HEK293 (cell line): ENCODE measurements around the gene GINS1.

ENCODE experiments used
- GLI4 ChIP-seq: fragments of 450-650 bp; formaldehyde crosslinking; IDR thresholded peaks from 2 replicates; pipeline ENCODE4 v1.5.1; 2016; ENCODE audit warnings: missing biosample characterization, missing genetic modification characterization
- KLF8 ChIP-seq: fragments of 450-650 bp; formaldehyde crosslinking; IDR thresholded peaks from 2 replicates; pipeline ENCODE4 v1.5.1; 2016; ENCODE audit warnings: missing biosample characterization, missing genetic modification characterization
- KLF9 ChIP-seq: fragments of 450-650 bp; formaldehyde crosslinking; IDR thresholded peaks from 2 replicates; pipeline ENCODE4 v1.5.1; 2016; ENCODE audit warnings: missing biosample characterization, missing genetic modification characterization, low read depth
- PRDM1 ChIP-seq: fragments of 450-650 bp; formaldehyde crosslinking; IDR thresholded peaks from 2 replicates; pipeline ENCODE4; 2016; ENCODE audit warnings: missing biosample characterization, missing genetic modification characterization
- RBAK ChIP-seq: fragments of 450-650 bp; formaldehyde crosslinking; IDR thresholded peaks from 2 replicates; pipeline ENCODE4 v1.5.1; 2016; ENCODE audit warnings: missing biosample characterization, missing genetic modification characterization
- SP3 ChIP-seq: fragments of 450-650 bp; formaldehyde crosslinking; IDR thresholded peaks from 2 replicates; pipeline ENCODE4 v1.5.1; 2016; ENCODE audit warnings: missing biosample characterization, missing genetic modification characterization
- ZBTB20 ChIP-seq: fragments of 450-650 bp; formaldehyde crosslinking; IDR thresholded peaks from 2 replicates; pipeline ENCODE4 v1.5.1; 2016; ENCODE audit warnings: missing biosample characterization, missing genetic modification characterization
- ZBTB7A ChIP-seq: fragments of 450-650 bp; formaldehyde crosslinking; IDR thresholded peaks from 2 replicates; pipeline ENCODE4 v1.5.1; 2016; ENCODE audit warnings: low read depth, missing biosample characterization, missing genetic modification characterization
- ZEB2 ChIP-seq: fragments of 450-650 bp; formaldehyde crosslinking; IDR thresholded peaks from 2 replicates; pipeline ENCODE4 v1.5.1; 2016; ENCODE audit warnings: missing biosample characterization, missing genetic modification characterization
- ZFP41 ChIP-seq: fragments of 450-650 bp; formaldehyde crosslinking; IDR thresholded peaks from 2 replicates; pipeline ENCODE4 v1.5.1; 2016; ENCODE audit warnings: missing biosample characterization, missing genetic modification characterization, borderline replicate concordance
- ZNF112 ChIP-seq: fragments of 450-650 bp; formaldehyde crosslinking; IDR thresholded peaks from 2 replicates; pipeline ENCODE4 v1.5.0; 2017; ENCODE audit warnings: missing biosample characterization, missing genetic modification characterization
- ZNF121 ChIP-seq: fragments of 450-650 bp; formaldehyde crosslinking; IDR thresholded peaks from 2 replicates; pipeline ENCODE4 v1.5.1; 2016; ENCODE audit warnings: missing biosample characterization, missing genetic modification characterization
- ZNF169 ChIP-seq: fragments of 450-650 bp; formaldehyde crosslinking; IDR thresholded peaks from 2 replicates; pipeline ENCODE4 v1.5.1; 2016; ENCODE audit warnings: missing biosample characterization, missing genetic modification characterization
- ZNF19 ChIP-seq: fragments of 450-650 bp; formaldehyde crosslinking; IDR thresholded peaks from 2 replicates; pipeline ENCODE4; 2016; ENCODE audit warnings: missing biosample characterization, missing genetic modification characterization, low read depth
- ZNF202 ChIP-seq: fragments of 450-650 bp; formaldehyde crosslinking; IDR thresholded peaks from 2 replicates; pipeline ENCODE4 v1.5.1; 2016; ENCODE audit warnings: missing biosample characterization, missing genetic modification characterization, borderline replicate concordance
- ZNF335 ChIP-seq: fragments of 450-650 bp; formaldehyde crosslinking; conservative IDR thresholded peaks from 2 replicates; pipeline ENCODE4 v1.5.1; 2016; ENCODE audit warnings: missing biosample characterization, missing genetic modification characterization
- ZNF354C ChIP-seq: fragments of 450-650 bp; formaldehyde crosslinking; IDR thresholded peaks from 2 replicates; pipeline ENCODE4 v1.5.1; 2016; ENCODE audit warnings: missing biosample characterization, missing genetic modification characterization, low read depth, borderline replicate concordance
- ZNF394 ChIP-seq: fragments of 450-650 bp; formaldehyde crosslinking; IDR thresholded peaks from 2 replicates; pipeline ENCODE4 v1.5.1; 2016; ENCODE audit warnings: missing biosample characterization, missing genetic modification characterization, mild to moderate bottlenecking, moderate library complexity, borderline replicate concordance
- ZNF549 ChIP-seq: fragments of 450-650 bp; IDR thresholded peaks from 2 replicates; pipeline ENCODE4 v1.5.1; 2018; ENCODE audit warnings: missing biosample characterization, missing genetic modification characterization, mild to moderate bottlenecking, inconsistent platforms, moderate library complexity
- ZNF76 ChIP-seq: fragments of 450-650 bp; formaldehyde crosslinking; IDR thresholded peaks from 2 replicates; pipeline ENCODE4; 2016; ENCODE audit warnings: low read depth, missing biosample characterization, missing genetic modification characterization, borderline replicate concordance
- ZNF785 ChIP-seq: fragments of 450-650 bp; formaldehyde crosslinking; IDR thresholded peaks from 2 replicates; pipeline ENCODE4 v1.5.1; 2016; ENCODE audit warnings: missing biosample characterization, missing genetic modification characterization
- ZNF792 ChIP-seq: fragments of 450-650 bp; formaldehyde crosslinking; IDR thresholded peaks from 2 replicates; pipeline ENCODE4 v1.5.1; 2016; ENCODE audit warnings: missing biosample characterization, missing genetic modification characterization
- ZNF843 ChIP-seq: fragments of 450-650 bp; formaldehyde crosslinking; IDR thresholded peaks from 2 replicates; pipeline ENCODE4 v1.5.1; 2016; ENCODE audit warnings: missing biosample characterization, missing genetic modification characterization
- TF ChIP-seq, protein P1 (sequence below): fragments of 450-650 bp; formaldehyde crosslinking; IDR thresholded peaks from 2 replicates; pipeline ENCODE4 v1.5.1; 2016; ENCODE audit warnings: missing biosample characterization, missing genetic modification characterization
- TF ChIP-seq, protein P2 (sequence below): fragments of 450-650 bp; formaldehyde crosslinking; IDR thresholded peaks from 2 replicates; pipeline ENCODE4 v1.5.1; 2016; ENCODE audit warnings: missing biosample characterization, missing genetic modification characterization
- TF ChIP-seq, protein P3 (sequence below): fragments of 450-650 bp; formaldehyde crosslinking; IDR thresholded peaks from 2 replicates; pipeline ENCODE4 v1.5.1; 2016; ENCODE audit warnings: missing biosample characterization, missing genetic modification characterization
- TF ChIP-seq, protein P4 (sequence below): fragments of 450-650 bp; formaldehyde crosslinking; optimal IDR thresholded peaks from 2 replicates; pipeline ENCODE3; 2016; ENCODE audit warnings: missing biosample characterization, mild to moderate bottlenecking, missing genetic modification characterization
- TF ChIP-seq, protein P5 (sequence below): fragments of 450-650 bp; formaldehyde crosslinking; IDR thresholded peaks from 2 replicates; pipeline ENCODE4 v1.5.1; 2016; ENCODE audit warnings: missing biosample characterization, missing genetic modification characterization
- TF ChIP-seq, protein P6 (sequence below): fragments of 450-650 bp; formaldehyde crosslinking; IDR thresholded peaks from 2 replicates; pipeline ENCODE4 v1.5.1; 2016; ENCODE audit warnings: missing biosample characterization, missing genetic modification characterization, low read depth

The GINS1 gene

DNA sequence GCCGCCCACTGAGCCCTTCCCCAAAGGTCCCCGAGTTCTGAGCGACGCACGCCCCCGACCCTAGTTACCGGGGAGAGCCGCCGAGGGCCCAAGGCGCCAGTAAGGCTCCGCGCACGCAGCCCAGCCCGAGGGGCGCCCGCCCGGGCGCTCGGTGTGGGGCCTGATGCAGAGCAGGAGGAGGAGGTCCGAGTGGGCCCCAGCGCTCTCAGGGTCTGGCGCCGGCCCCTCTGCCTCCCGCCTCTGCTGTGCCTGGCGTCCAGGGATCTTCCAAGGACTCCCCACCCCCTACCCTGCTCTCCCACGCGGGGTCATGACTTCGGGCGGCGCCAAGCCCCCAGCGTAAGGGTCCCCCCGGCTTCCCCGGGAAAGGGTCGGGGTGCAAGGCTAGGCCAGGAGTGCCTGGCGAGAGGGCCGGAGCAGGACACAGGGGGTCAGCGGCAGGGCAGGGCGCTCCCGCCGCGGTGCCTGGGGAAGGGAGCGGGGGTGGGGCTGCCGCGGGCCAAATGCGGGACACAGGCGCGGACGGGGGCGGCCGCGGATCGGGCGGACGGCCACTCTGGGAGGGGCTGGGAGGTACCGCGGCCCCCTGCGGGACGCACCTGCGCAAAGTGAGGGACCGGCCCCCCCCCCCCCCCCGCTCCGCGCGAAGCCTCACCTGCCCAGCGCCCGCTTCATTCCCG is 17.5 kb upstream of the GINS1 start (continued):
- TF ChIP-seq ZFP41, result no peak
- peak; percentile 98 for TF ChIP-seq ZNF335 (tag by site-specific recombination)
- TF ChIP-seq ZNF169, result no peak
- no peak for TF ChIP-seq GLI4 (tag by site-specific recombination)
- TF ChIP-seq ZNF121 (tag by site-specific recombination), result no peak
- TF ChIP-seq, protein P1, sequence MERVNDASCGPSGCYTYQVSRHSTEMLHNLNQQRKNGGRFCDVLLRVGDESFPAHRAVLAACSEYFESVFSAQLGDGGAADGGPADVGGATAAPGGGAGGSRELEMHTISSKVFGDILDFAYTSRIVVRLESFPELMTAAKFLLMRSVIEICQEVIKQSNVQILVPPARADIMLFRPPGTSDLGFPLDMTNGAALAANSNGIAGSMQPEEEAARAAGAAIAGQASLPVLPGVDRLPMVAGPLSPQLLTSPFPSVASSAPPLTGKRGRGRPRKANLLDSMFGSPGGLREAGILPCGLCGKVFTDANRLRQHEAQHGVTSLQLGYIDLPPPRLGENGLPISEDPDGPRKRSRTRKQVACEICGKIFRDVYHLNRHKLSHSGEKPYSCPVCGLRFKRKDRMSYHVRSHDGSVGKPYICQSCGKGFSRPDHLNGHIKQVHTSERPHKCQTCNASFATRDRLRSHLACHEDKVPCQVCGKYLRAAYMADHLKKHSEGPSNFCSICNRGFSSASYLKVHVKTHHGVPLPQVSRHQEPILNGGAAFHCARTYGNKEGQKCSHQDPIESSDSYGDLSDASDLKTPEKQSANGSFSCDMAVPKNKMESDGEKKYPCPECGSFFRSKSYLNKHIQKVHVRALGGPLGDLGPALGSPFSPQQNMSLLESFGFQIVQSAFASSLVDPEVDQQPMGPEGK (tag by site-specific recombination), result peak; percentile 82
- TF ChIP-seq ZNF354C (tag by site-specific recombination), result no peak
- no peak for TF ChIP-seq RBAK (tag by site-specific recombination)
- TF ChIP-seq, protein P2, sequence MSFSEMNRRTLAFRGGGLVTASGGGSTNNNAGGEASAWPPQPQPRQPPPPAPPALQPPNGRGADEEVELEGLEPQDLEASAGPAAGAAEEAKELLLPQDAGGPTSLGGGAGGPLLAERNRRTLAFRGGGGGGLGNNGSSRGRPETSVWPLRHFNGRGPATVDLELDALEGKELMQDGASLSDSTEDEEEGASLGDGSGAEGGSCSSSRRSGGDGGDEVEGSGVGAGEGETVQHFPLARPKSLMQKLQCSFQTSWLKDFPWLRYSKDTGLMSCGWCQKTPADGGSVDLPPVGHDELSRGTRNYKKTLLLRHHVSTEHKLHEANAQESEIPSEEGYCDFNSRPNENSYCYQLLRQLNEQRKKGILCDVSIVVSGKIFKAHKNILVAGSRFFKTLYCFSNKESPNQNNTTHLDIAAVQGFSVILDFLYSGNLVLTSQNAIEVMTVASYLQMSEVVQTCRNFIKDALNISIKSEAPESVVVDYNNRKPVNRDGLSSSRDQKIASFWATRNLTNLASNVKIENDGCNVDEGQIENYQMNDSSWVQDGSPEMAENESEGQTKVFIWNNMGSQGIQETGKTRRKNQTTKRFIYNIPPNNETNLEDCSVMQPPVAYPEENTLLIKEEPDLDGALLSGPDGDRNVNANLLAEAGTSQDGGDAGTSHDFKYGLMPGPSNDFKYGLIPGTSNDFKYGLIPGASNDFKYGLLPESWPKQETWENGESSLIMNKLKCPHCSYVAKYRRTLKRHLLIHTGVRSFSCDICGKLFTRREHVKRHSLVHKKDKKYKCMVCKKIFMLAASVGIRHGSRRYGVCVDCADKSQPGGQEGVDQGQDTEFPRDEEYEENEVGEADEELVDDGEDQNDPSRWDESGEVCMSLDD (tag by site-specific recombination), result 0 out of 2 replicates have a peak, but pooled peaks have one; percentile 29
- TF ChIP-seq, protein P3, sequence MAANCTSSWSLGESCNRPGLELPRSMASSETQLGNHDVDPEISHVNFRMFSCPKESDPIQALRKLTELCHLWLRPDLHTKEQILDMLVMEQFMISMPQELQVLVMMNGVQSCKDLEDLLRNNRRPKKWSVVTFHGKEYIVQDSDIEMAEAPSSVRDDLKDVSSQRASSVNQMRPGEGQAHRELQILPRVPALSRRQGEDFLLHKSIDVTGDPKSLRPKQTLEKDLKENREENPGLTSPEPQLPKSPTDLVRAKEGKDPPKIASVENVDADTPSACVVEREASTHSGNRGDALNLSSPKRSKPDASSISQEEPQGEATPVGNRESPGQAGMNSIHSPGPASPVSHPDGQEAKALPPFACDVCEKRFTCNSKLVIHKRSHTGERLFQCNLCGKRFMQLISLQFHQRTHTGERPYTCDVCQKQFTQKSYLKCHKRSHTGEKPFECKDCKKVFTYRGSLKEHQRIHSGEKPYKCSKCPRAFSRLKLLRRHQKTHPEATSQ (tag by site-specific recombination), result no peak
- no peak for TF ChIP-seq ZNF549 (tag by site-specific recombination)
- TF ChIP-seq ZNF792, result no peak
- TF ChIP-seq ZBTB20 (tag by site-specific recombination), result peak; percentile 70; the same call in 1 of the 2 replicates
- TF ChIP-seq, protein P4, sequence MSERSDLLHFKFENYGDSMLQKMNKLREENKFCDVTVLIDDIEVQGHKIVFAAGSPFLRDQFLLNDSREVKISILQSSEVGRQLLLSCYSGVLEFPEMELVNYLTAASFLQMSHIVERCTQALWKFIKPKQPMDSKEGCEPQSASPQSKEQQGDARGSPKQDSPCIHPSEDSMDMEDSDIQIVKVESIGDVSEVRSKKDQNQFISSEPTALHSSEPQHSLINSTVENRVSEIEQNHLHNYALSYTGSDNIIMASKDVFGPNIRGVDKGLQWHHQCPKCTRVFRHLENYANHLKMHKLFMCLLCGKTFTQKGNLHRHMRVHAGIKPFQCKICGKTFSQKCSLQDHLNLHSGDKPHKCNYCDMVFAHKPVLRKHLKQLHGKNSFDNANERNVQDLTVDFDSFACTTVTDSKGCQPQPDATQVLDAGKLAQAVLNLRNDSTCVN (tag by site-specific recombination), result peak; percentile 79
- TF ChIP-seq ZNF112, result no peak
- TF ChIP-seq ZNF19, result no peak
- TF ChIP-seq ZNF394 (tag by site-specific recombination), result no peak; the same call in 1 of the 2 replicates
- no peak for TF ChIP-seq ZNF843
- peak; percentile 76 for TF ChIP-seq SP3 (tag by site-specific recombination)
- no peak for TF ChIP-seq ZNF202
- no peak for TF ChIP-seq ZBTB7A (tag by site-specific recombination)
- TF ChIP-seq, protein P5, sequence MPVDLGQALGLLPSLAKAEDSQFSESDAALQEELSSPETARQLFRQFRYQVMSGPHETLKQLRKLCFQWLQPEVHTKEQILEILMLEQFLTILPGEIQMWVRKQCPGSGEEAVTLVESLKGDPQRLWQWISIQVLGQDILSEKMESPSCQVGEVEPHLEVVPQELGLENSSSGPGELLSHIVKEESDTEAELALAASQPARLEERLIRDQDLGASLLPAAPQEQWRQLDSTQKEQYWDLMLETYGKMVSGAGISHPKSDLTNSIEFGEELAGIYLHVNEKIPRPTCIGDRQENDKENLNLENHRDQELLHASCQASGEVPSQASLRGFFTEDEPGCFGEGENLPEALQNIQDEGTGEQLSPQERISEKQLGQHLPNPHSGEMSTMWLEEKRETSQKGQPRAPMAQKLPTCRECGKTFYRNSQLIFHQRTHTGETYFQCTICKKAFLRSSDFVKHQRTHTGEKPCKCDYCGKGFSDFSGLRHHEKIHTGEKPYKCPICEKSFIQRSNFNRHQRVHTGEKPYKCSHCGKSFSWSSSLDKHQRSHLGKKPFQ (tag by site-specific recombination), result no peak
- TF ChIP-seq, protein P6, sequence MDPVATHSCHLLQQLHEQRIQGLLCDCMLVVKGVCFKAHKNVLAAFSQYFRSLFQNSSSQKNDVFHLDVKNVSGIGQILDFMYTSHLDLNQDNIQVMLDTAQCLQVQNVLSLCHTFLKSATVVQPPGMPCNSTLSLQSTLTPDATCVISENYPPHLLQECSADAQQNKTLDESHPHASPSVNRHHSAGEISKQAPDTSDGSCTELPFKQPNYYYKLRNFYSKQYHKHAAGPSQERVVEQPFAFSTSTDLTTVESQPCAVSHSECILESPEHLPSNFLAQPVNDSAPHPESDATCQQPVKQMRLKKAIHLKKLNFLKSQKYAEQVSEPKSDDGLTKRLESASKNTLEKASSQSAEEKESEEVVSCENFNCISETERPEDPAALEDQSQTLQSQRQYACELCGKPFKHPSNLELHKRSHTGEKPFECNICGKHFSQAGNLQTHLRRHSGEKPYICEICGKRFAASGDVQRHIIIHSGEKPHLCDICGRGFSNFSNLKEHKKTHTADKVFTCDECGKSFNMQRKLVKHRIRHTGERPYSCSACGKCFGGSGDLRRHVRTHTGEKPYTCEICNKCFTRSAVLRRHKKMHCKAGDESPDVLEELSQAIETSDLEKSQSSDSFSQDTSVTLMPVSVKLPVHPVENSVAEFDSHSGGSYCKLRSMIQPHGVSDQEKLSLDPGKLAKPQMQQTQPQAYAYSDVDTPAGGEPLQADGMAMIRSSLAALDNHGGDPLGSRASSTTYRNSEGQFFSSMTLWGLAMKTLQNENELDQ (tag by site-specific recombination), result no peak
- TF ChIP-seq PRDM1, result no peak
- TF ChIP-seq ZNF785 (tag by site-specific recombination), result no peak
- TF ChIP-seq KLF8 (tag by site-specific recombination), result peak; percentile 80; the same call in 1 of the 2 replicates
- peak; percentile 58; the same call in 1 of the 2 replicates for TF ChIP-seq KLF9 (tag by site-specific recombination)
- peak; percentile 36; the same call in 1 of the 2 replicates for TF ChIP-seq ZNF76 (tag by site-specific recombination)
- 0 out of 2 replicates have a peak, but pooled peaks have one; percentile 29 for TF ChIP-seq ZEB2
